ACC112 (cell line): Measurements from ENCODE around the gene NAA11.

Source experiments
- H2AFZ ChIP-seq: fragments of 200-600 bp; sonication (generic); one replicate; pipeline ENCODE4 v1.6.0; 2017; ENCODE audit warnings: antibody characterized with exemption, low read length; ENCODE audit not compliant: unreplicated experiment
- H3K27ac ChIP-seq: fragments of 200-600 bp; sonication (generic); 2 replicates; pipeline ENCODE4 v1.5.1; 2014; ENCODE audit warnings: low read depth, mild to moderate bottlenecking, antibody characterized with exemption, low read length, moderate library complexity
- H3K27me3 ChIP-seq: fragments of 200-600 bp; sonication (generic); 2 replicates; pipeline ENCODE4 v1.6.1; 2014; ENCODE audit warnings: mild to moderate bottlenecking, antibody characterized with exemption, low read length, moderate library complexity, mixed read lengths; ENCODE audit not compliant: insufficient read depth
- H3K36me3 ChIP-seq: fragments of 200-600 bp; sonication (generic); 2 replicates; pipeline ENCODE4 v1.6.1; 2016; ENCODE audit warnings: mild to moderate bottlenecking, antibody characterized with exemption, low read length, moderate library complexity, mixed read lengths; ENCODE audit not compliant: insufficient read depth
- H3K4me1 ChIP-seq: fragments of 200-600 bp; sonication (generic); one replicate; pipeline ENCODE4 v1.6.1; 2016; ENCODE audit warnings: low read length, mixed read lengths; ENCODE audit not compliant: insufficient read depth, unreplicated experiment, control insufficient read depth
- H3K4me3 ChIP-seq: fragments of 200-600 bp; sonication (generic); 2 replicates; pipeline ENCODE4 v1.5.1; 2014; ENCODE audit warnings: mild to moderate bottlenecking, low read depth, low read length
- H3K79me2 ChIP-seq: fragments of 200-600 bp; sonication (generic); one replicate; pipeline ENCODE4 v1.6.0; 2016; ENCODE audit warnings: low read length; ENCODE audit not compliant: control insufficient read depth, unreplicated experiment, insufficient read depth

NAA11 gene

DNA sequence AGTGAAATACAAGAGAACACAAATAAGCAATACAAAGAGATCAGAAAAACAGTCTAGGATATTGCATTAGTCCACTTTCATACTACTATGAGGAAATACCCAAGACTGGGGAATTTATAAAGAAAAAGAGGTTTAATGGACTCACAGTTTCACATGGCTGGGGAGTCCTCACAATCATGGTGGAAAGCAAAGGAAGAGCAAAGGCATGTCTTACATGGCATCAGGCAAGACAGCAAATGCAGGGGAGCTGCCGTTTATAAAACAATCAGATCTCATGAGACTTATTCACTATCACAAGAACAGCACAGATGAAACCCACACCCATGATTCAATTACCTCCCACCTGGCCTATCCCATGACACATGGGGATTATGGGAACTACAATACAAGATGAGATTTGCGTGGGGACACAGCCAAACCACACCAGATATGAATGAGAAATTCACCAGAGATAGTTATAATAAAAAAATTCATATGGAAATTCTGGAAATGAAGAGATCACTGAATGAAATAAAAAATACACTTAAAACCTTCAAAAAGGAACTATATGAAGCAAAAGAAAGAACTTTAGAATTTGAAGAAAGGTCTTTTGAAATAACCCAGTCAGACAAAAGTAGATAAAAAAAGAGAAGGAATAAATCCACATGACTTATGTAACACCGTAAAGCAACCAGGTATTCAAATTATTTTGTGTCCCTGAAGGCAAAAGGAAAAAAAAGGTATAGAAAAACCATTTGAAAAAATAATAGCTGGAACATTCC lies 16.2 kb upstream of the NAA11 start:
- Histone ChIP-seq H3K4me3 (no peak overlapping the region), H3K27me3 (no peaks in the 10 kb centered on the region), H3K36me3 (no peaks in the 10 kb centered on the region), H2AFZ (no peak overlapping the region), H3K79me2 (no peaks in the 10 kb centered on the region), H3K4me1 (no peaks in the 10 kb centered on the region), H3K27ac (no peak overlapping the region)

DNA sequence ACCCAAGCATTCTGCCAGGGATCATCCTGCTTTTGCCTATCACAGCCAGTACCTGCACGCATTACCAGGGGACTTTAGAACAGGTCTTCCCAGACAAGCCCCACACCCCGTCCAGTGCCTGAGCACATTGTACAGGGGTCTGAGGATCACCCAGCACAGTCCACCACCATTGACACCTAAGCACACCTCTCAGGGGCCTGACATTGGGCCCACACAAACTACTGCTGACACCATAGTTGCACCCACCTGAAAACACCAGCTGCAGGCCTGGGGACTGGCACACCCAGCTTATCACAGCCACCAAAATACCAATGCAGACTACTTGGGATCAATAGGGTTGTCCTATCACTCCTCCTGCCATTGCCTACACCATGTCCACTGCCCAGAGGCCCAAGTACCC lies 14.7 kb upstream of the NAA11 start:
- Histone ChIP-seq H3K27ac (no peak overlapping the region), H3K4me3 (no peak overlapping the region), H3K27me3 (no peaks in the 10 kb centered on the region)

DNA sequence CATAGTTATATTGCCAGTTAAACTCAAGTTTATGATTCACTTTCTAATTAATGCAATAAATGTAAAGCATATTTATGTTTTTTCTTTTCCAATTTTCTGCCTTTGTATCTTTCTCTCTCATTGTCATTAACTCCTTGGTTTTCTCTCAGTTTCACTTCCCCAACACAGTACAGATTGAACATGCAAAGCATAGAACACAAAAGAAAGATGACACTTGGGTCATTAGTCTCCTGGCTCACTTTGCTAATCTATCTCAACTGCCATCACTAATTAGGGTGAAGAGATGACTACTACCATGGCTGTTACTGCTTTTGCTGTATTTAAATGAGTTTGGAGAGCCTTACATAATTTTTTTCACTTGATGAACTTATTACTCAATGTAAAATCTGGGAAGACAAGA lies 12.3 kb upstream of the NAA11 start:
- no peaks in the 10 kb centered on the region for H3K4me1 ChIP-seq
- no peaks in the 10 kb centered on the region for H3K36me3 ChIP-seq
- no peak overlapping the region for H3K4me3 ChIP-seq

More for the DNA sequence above, 14.7 kb upstream of the NAA11 start:
- Histone ChIP-seq H2AFZ (no peak overlapping the region), H3K79me2 (no peaks in the 10 kb centered on the region), H3K36me3 (no peaks in the 10 kb centered on the region), H3K4me1 (no peaks in the 10 kb centered on the region)

DNA sequence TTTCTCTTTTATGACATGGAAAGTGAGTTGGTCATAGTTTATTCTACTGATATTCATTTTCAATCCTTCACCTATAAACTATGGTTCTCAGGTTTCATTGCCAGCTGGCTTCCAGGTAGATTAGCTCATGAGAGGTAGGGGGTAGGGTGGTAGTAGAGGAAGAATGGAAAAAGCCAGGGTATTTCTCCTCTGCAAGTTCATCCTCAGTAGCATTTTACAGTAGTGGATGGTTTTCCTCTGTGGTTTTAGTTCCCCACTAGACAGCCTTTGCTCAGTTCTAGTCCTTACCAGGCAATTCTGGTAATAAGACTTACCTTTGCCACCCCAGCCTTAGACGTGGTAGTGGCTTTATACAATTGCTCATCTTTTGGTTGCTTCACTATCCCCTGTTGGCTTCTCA lies 8.9 kb upstream of the NAA11 start:
- Histone ChIP-seq H2AFZ (no peak overlapping the region), H3K79me2 (no peaks in the 10 kb centered on the region), H3K4me3 (no peak overlapping the region), H3K27ac (no peak overlapping the region), H3K27me3 (no peaks in the 10 kb centered on the region), H3K36me3 (no peaks in the 10 kb centered on the region), H3K4me1 (no peaks in the 10 kb centered on the region)

More for the DNA sequence above, 12.3 kb upstream of the NAA11 start:
- Histone ChIP-seq H3K79me2 (no peaks in the 10 kb centered on the region), H3K27ac (no peak overlapping the region), H3K27me3 (no peaks in the 10 kb centered on the region), H2AFZ (no peak overlapping the region)

GRCh38 chr4:79334341-79334740 lies 8.5 kb upstream of the NAA11 start:
- Histone ChIP-seq H3K27ac (no peak overlapping the region), H3K27me3 (no peaks in the 10 kb centered on the region), H3K79me2 (no peaks in the 10 kb centered on the region), H3K4me3 (no peak overlapping the region), H2AFZ (no peak overlapping the region), H3K4me1 (no peaks in the 10 kb centered on the region), H3K36me3 (no peaks in the 10 kb centered on the region)

DNA sequence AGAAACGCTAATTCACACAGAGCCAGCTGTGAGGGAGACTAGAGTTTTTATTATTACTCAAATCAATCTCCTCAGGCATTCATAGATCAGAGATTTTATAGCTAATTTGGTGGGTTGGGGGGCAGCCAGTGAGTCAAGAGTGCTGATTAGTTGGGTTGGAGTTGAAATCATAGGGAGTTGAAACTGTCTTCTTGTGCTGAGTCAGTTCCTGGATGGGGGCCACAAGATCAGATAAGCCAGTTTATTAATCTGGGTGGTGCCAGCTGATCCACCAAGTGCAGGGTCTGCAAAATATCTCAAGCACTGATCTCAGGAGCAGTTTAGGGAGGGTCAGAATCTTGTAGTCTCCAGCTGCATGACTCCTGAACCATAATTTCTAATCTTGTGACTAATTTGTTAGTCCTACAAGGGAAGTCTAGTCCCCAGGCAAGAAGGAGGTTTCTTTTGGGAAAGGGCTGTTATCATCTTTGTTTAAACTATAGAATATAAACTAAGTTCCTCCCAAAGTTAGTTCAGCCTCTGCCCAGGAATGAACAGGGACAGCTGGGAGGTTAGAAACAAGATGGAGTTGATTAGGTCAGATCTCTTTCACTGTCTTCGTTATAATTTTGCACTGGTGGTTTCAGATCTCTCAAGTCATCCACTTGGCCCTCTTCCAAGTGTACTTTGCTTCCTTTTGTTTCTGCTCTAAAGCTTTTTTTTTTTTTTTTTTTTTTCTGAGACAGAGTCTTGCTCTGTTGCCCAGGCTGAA lies 5.4 kb upstream of the NAA11 start:
- Histone ChIP-seq H3K27me3 (no peaks in the 10 kb centered on the region), H3K27ac (no peak overlapping the region), H2AFZ (no peak overlapping the region)

DNA sequence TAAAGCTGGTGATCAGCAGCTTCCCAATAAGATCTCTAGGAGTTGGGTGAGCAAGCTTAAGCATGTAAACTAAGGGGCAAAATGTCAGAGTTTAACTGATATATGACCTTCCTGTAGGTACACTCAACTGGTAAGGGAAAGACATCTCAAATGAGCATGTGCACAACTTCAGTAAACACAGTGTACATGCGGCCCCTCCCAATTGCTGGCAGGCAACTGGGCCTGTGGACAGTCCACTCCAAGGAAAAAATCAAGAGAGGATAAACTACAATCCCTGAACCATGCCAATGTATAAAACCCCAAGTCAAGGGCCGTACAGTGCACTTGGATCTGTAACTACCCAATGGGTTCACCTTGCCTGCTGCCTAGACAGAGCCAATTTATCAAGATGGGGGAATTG lies 4.9 kb upstream of the NAA11 start:
- H3K4me3 ChIP-seq, result no peak overlapping the region
- no peaks in the 10 kb centered on the region for H3K79me2 ChIP-seq
- H3K27me3 ChIP-seq, result no peaks in the 10 kb centered on the region
- no peaks in the 10 kb centered on the region for H3K36me3 ChIP-seq
- H2AFZ ChIP-seq, result no peak overlapping the region
- H3K4me1 ChIP-seq, result no peaks in the 10 kb centered on the region
- no peak overlapping the region for H3K27ac ChIP-seq

More for the DNA sequence above, 5.4 kb upstream of the NAA11 start:
- H3K4me1 ChIP-seq, result no peaks in the 10 kb centered on the region
- no peak overlapping the region for H3K4me3 ChIP-seq
- H3K79me2 ChIP-seq, result no peaks in the 10 kb centered on the region
- no peaks in the 10 kb centered on the region for H3K36me3 ChIP-seq

DNA sequence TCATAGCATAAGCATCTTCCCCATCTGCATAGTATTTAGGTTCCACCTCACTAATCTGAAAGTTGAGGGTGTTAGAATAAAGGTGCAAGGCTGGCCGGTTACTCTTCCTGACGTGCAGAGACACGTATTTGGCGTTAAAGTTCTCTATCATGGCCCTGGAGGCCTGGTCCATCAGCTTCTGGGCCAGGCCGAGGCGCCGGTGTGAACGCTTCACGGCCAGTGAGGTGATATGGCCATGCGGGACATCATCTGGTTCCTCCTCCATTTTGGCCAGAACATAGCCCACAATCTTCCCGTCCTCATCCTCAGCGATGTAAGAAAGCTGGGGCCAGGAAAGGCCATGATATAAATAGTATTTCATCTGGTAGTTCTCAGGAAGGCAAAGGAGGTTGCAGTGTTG lies 425 bp downstream of the NAA11 start:
- Histone ChIP-seq H3K27me3 (no peaks in the 10 kb centered on the region), H2AFZ (no peak overlapping the region), H3K79me2 (no peaks in the 10 kb centered on the region), H3K4me3 (no peak overlapping the region), H3K4me1 (no peaks in the 10 kb centered on the region), H3K36me3 (no peaks in the 10 kb centered on the region), H3K27ac (no peak overlapping the region)

- Histone ChIP-seq H2AFZ (no peak overlapping the region), H3K36me3 (no peaks in the 10 kb centered on the region), H3K4me1 (no peaks in the 10 kb centered on the region), H3K27ac (no peak overlapping the region), H3K27me3 (no peaks in the 10 kb centered on the region), H3K4me3 (no peak overlapping the region), H3K79me2 (no peaks in the 10 kb centered on the region)
Measured at GRCh38 chr4:79319975-79320374, 5.9 kb downstream of the NAA11 start.

DNA sequence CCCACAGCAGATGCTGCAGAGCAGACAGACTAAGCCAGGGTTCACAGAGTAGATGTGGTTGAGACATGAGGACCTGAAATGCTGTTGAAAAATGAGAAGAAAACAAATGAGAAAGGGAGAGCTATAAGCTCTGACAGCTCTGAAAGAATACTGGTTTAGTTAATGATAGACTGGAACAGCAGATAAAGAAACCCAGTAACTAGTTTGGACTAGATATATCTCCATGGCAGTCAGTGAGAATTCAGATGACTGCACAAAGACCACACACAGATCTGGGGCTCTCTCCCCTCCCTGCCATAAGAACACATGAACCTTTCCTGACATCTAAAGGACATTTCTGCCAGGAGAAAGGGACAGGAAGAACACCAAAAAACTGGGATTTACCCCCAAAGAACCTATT lies 8.2 kb downstream of the NAA11 start:
- Histone ChIP-seq H3K27me3 (no peaks in the 10 kb centered on the region), H3K4me3 (no peak overlapping the region), H3K4me1 (no peaks in the 10 kb centered on the region), H3K79me2 (no peaks in the 10 kb centered on the region), H3K27ac (no peak overlapping the region), H2AFZ (no peak overlapping the region), H3K36me3 (no peaks in the 10 kb centered on the region)

DNA sequence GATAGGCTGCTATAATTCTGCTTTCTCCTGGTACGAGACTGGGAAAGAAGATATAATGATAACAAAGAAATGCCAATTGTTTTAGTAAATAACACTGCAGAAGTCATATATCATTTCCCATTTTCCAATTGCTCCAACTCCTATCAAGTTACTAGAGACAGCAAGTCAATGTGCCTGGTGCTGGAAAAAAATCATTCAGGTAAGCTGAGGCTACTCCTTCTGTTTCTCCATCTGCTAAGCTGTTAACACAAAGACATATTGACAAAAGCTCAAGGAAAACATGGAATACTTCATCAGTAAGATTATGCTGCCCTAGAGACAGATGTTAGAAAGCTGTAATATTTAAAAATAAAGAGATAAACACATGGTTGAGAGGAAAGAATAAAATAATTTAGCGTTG lies 10.0 kb downstream of the NAA11 start:
- H3K27ac ChIP-seq, result no peak overlapping the region
- no peaks in the 10 kb centered on the region for H3K4me1 ChIP-seq
- no peak overlapping the region for H2AFZ ChIP-seq
- H3K4me3 ChIP-seq, result no peak overlapping the region
- no peaks in the 10 kb centered on the region for H3K27me3 ChIP-seq
- no peaks in the 10 kb centered on the region for H3K79me2 ChIP-seq
- no peaks in the 10 kb centered on the region for H3K36me3 ChIP-seq
